Measurements from ENCODE around the gene RAB17.
"Not testable (repeated sequence)": the region's sequence is repeated elsewhere in the genome, so short reads cannot be mapped to it uniquely, and the experiment has no call there.

The RAB17 gene

DNA sequence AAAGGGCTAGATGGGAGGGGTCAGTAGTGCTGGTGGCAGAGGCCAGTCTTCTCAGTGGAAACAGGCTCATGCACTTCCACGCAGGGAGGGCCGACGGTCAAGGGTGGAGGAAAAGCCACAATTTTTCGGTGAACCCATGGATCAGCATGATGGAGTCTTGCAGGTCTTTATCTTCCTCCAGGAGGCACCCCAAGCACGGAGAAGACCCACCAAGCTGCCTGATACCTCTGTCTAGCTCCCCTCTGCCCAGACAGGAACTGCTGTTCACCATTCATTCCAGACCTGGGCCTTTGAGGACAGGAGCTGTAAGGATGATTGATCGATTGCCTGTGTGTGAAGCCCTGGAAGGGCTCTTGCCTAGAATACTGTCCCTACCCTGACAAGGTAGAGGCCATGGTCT is 34.0 kb upstream of the RAB17 start:
- no peak for DNase-seq (ENCODE audit: low read depth)

DNA sequence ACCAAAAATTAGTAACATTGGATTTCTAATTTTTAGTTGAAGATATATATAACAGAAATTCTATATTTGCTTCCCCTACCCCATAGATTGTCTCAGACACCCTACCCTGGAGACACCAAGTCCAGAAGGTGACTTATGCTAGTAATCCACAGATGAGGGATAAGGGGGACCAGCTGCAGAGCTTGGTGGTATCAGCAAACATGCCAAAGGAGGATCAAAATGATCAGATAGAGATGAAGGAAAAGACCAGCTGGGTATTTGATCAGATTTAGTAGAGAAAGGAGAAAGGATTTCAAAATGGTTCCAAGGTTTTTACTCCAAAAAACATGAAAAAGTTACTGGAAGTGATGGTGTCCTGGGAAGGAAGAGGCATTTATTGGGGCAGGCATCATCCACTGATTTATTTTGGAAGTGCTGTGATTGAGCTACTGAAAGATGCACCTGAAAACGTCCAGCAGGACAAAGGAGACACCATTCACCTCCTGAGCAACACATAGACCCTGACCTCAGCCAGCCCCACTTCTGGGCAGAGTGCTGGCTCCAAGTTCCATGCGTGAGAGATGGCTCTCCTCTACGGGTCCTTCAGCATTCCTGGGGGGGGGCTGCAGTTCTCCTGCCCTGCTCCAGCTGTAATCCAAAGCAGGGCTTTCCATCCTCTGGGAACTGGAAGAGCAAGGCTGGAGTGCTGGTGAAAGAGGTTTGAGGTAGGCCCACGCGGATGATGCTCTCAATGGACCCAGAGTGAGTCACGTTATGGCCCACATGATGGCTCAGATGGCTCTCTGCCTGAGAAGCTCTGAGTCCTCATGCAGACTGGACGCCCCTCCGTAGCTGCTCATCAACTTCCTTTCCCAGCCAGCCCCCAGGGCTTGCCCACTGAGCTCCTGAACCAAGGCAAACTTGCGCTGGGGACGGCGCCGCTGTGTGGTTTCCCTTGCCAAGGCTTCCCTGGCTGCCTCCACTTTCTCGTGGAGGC is 33.2 kb upstream of the RAB17 start:
- DNase-seq (ENCODE audit: low read depth), result no peak

DNA sequence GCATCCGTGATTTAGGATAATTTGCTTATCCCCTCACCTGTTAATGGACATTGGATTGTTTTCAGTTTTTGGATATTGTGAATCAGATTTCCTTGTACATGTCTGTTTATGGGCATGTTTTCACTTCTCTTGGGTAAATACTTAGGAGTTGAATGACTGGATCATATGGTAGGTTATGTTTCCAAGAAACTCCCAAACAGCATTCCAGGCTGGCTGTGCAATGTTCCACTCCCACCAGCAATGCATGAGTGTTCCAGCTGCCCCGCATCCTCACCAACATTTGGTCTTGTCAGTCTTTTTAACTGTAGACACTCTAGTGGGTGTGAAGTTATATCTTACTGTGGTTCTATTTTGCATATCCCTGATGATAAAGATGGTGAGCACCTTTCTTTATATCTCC is 27.9 kb upstream of the RAB17 start:
- no peak for DNase-seq (ENCODE audit: low read depth)

DNA sequence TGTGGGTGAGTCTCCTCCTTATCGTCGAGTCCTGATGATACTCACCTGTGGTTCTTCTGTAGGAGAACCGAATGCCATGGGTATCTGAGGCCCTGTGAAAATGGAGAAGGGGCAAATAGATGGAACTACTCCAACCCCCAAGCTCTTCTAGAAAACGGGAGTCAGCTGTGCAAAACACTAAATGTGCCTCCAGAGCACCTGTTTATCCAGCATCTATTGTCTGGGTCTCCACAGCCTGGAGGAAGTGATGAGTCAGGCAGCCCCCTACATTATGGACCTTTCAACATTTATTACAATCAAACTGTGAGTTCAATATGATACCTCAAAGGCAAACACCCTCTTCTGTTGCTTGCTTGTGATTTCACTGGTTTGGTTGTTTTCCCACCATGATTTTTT is 27.1 kb upstream of the RAB17 start:
- no peak for DNase-seq (ENCODE audit: low read depth)

DNA sequence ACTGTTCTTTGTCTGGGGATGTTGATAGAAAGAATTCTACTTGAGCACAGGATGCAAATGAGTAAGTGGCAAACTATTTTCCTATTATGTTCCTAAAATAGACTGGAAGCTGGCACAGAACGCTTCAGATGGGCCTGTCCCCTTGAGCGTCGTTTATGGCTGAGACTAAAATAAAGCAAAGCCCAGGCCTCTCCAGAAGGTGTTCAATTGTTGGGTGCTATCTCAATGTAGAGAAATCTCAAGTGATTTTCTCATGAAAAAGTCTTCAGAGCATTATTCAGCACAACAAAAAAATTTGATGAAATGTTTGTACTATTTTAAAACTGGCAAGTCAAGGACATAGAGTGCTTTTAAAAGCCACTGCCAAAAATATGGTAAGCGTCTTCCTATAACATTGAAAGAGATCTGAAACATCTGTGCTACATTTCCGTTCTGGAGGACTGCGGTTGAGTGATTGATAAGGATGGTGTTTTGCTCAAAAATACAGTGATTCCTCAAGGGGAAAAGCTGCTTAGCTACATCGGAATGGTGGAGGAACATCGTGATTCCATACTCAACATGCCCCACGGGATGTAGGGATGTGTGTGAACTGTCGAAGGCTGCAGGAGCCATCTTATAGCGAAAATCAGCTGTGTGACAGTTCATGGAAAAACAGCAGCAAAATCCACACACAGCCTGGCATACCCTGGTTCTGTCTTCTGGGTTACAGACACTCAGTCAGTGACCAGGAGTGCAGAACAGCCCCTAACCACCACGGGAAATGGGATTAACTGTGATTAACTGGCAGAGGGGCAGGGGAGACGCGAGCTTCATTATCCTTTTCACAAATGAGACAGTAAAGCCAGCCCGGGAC is 26.4 kb upstream of the RAB17 start:
- no peak for DNase-seq (ENCODE audit: low read depth)

DNA sequence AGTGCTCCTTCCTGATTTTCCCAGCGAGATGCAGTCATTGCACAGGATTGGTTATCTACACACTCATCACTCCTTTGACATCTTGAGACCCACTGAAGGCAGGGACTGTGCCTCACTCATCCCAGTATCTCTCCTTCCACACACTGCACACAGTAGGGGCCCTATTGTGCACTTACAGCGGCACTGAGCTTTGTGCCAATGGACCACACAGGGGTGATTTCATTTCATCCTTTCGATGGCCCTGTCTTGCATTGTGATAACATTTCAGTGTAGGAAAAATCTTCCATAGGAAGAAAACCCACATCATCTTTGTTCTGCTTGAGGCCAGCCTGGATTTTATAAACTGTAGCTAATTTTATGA is 25.8 kb upstream of the RAB17 start:
- DNase-seq (ENCODE audit: low read depth), result no peak

DNA sequence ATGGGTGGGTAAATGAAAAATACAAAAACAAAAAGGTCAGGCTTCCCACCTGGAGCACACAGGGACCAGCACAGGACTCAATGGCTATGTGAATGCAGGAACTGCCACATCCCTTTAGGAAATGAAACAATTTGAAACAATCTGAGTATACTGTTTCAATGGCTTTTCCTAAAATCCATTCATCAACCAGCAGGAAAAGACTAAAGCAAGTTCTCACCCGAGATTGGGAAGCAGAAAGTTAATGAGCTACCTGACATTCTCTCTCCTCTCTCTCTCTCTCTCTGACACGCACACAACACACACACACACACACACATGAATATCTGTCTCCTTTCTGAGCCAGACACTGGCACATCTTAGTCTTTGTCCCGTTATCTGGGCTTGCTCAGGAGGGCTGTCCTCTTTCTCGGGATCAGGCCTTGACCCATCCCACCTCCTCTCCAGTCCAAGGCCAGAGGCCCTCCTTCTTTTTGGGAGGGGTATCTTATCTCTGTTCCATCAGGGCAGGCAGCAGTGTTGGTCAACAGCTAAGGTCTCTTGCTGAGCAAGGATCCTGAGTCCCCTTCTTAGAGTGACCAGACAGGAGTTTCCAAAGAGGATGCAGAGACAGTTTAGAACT is 25.2 kb upstream of the RAB17 start:
- no peak for DNase-seq (ENCODE audit: low read depth)

DNA sequence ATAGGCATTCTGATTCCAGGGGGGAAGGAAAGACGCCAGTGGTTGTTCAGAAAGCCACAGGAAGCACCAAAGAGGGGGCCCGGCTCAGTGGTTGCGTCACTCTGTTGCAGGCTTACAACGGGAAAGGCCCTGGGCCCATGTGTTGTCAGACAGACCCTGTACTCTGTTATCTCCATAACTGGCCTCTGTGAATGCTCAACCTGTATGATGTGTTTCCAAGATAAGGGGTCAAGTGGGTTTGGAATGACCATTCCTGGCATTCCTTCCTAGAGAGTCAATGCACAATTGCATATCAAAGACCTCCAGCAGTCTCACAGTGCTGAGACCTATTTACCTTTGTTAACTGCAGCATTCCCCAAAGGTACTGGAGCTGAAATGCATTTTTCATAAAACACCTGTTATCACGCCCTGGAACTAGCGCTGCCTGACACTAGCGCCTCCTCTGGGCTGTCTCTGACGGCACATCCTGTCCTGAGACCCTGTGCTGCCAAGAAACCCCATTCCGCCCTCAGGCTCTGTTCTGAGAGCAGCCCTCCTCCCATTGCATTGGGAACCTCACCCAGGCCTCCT is 23.7 kb upstream of the RAB17 start:
- DNase-seq (ENCODE audit: low read depth), result no peak

DNA sequence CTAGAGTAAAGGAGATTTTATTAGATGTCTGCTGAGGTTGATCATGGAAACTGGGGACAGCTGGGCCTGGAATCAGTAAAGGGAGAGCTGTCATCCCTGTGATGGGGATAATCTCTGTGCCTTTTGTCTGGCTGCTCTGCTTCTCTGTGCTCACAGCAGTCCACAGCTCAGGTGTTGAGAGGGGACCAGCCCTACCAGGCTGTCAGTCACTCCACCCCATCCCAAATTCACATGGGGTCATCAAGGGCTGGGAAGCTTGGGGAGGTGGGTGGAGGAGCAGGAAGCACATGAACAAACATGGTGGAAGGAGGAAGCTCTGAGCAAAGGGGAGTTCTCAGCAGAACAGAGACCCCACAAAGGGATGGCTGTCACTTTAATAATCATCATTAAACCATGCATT is 23.1 kb upstream of the RAB17 start:
- no peak for DNase-seq (ENCODE audit: low read depth)

DNA sequence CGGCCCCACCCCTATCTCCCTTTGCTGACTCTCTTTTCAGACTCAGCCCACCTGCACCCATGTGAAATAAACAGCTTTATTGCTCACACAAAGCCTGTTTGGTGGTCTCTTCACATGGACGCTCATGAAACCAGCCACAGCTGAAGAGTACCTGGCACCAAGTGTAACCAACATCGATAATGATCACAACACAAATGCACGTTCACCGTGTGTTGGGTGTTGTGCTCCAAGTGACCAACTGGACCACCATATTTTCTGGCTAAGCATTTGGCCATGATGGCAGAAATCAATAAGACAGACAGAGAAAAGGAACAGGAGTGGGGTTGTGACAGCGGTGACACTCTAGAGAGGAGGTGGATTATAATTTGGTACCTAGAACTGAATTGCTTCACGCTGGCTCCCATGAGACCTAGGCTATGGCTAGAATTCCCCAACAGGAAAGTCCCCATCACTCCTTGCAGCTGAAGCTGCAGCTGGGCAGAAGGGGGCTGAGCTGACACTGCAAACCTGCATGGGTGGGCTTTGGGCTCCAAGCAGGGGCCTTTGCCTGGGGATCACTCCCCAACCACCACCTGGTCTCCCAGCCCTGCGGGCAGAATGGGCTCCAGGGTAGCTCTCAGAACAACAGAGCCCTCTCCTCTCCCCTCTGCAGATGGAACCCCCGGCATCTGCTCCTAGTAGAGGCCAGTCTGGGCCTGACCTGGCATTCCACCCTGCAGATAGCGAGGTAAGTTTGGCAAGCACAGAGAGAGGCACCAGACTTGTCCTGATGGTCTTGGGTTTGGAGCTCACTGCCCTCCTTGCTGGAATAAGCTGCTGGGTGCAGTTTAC is 22.2 kb upstream of the RAB17 start:
- no peak for DNase-seq (ENCODE audit: low read depth)

DNA sequence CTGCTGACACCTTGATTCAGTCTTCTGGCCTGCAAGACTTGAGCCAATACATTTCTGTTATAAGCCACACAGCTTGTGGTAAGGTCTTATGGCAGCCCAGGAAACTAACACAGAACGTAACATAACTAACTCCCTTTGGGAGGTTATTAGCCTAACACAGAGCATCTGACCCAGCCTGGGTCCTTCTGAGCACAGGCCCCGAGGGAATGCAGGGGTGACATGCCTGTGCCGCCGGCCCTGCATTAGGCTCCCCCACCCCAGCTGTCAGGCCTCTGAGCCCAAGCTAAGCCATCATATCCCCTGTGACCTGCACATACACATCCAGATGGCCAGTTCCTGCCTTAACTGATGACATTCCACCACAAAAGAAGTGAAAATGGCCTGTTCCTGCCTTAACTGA is 16.0 kb upstream of the RAB17 start:
- DNase-seq (ENCODE audit: low read depth), result not testable (repeated sequence)

DNA sequence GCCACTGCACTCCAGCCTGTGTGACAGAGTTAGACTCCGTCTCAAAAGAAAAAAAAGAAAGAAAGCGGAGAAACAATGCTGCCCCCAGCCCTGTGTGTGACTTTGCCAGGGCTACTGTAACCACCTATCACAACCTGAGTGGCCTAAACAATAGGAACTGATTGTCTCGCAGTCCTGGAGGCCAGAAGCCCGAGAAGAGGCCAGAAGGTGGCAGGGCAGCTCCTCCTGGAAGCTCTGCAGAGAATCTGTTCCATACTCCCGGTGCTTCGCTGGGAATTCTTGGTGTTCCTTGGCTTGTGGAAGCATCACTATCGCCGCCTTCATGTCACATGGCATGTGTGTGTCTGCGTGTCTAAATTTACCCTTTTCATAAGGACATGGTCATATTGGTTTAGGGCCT is 14.4 kb upstream of the RAB17 start:
- no peak for DNase-seq (ENCODE audit: low read depth)

DNA sequence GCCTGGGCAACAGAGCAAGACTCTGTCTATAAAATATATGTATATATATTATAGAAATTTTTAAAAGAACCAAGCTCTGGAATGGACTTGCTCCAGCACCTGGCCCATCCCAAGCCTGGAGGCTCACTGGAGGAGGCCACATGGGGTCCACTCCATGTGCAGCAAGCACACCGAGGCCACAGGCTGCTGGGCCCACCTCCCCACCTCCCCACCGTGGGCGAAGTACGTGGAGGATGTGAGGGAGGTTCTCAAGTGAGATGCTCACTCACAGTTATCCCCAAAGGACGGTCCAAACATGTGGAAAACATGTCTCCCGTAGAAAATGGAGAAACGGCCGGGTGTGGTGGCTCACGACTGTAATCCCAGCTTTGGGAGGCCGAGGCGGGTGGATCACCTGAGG is 13.9 kb upstream of the RAB17 start:
- no peak for DNase-seq (ENCODE audit: low read depth)

DNA sequence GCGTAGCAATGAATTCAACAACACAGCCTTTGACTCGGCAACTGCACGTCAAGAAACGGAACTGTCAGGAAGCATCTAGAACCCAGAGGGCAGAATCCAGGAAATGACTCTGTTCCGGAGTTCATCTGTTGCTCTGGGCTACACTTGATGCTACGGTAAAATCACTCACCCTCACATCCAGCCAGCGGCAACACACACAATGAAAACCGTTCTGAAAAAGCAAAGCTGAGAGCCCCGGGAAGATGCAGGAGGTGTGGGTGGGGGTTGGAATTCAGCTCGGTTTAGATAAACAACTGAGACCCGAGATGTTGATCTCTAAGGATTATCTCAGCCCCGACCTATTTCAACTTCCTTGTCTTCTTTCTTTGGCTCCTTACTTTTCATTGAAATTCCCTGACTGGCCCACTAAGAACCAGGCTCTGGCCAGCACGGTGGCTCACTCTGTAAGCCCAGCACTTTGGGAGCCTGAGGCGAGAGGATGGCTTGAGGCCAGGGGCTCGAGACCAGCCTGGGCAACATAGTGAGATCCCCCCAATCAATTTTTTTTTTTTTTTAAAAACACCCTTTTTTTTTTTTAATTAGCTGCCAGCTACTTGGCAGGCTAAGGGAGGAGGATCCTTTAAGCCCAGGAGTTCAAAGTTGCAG is 13.3 kb upstream of the RAB17 start:
- DNase-seq (ENCODE audit: low read depth), result peak; percentile 15

DNA sequence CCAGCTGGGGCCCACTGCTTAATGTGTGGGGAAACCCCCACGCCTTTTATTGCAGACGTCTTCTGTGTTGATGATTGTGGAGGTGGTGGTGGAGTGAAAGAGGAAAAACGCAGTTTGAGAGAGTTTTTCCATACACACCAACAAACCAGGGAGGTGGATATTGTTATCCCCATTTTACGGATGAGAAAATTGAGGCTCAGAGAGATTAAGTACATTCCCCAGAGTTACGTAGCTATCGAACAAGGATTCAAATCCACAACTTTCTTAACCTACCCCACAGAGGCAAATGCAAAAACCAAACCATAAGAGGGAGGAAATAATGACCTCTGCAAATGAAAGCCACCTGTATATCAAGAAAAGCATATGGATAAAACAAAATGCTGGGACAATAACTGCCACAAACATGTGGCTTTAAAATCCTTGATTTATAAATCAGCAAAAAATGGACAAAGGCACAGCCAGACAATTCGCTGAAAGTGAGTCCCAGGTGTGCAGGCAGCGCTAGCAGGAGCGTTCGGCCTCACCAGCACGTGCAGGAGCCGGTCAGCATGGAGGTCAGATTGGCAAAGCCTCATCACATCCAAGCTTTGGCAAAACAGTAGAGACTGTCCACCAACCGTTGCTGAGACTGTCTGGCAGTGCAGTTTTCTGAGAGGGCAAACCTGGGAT is 12.6 kb upstream of the RAB17 start:
- DNase-seq (ENCODE audit: low read depth), result no peak

DNA sequence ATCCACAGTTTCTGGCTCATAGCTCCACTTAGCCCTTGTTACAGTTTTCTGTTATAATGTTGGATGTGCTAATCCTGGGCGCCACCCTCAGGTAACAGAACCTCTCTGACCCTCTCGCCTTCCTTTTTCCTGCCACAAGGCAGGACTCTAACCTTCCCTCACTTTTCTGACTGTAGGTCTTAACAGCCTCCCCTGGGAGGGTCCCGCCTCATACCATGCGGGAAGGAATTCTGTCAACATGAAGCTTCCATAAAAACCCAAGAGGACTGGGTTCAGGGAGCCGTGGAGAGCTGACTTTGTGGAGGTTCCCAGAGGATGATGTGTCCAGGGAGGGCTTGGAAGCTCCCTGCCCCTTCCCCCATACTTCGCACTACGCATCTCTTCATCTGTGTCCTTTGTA is 11.9 kb upstream of the RAB17 start:
- no peak for DNase-seq (ENCODE audit: low read depth)

DNA sequence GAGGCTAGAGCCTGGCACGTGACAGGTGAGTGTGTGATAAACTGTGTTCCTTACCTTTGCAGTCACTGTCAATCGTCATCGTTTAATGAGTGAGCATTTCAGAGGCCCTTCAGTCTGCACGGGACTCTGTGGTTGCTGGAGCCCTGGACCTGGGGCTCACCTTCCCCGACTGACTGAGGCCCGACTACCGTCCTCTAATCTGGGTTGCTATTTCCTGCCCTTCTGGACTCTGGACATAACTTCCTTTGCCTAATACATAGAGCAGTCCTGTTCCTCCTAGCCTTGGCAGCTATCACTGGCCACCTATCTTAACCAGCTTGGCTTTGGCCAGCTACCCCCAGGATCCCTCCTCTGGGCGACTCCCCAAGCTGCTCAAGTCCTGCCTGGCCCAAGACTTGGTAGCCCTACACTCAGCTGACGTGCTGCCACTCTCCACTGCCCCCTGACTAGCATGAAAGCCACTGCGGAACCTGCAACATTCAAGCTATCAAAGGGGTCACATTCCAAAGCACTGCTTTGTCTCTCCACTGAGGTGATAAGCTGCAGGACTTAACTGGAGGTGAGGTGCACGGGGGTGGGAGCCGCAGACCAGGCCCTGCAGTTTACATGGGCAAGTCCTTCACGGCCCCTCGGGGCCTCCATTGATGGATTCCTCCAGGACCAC is 11.1 kb upstream of the RAB17 start:
- no peak for DNase-seq (ENCODE audit: low read depth)

DNA sequence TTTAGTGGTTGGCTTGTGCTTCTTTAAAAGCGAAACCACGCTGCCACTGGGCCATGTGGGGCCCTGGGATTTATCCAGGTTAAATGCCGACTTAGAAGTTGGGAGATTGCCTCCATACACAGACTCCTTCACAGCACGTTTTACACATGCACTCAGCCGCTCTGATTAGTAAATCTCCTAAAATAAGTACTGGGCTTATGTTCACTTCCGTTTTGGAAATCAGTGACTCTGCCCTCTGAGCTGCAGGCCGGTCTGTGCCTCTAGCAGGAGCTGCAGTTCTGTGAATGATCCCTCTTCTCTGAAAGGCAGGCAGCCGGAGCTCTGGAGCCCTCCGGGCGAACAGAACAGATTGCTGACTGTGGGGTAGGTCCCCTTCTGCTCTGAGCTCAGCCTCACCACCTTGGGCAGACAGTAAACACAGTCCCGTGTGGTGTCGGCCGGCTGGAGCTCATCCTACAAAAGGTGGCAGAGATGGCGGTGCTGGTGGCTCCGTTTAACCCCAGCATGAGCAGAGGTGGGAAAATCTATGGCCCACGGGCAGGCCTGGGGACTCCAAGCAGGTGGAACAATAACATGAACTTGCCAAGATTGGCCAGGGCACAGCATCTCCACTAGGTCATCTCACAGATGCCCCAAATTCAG is 9.8 kb upstream of the RAB17 start:
- DNase-seq (ENCODE audit: low read depth), result no peak

DNA sequence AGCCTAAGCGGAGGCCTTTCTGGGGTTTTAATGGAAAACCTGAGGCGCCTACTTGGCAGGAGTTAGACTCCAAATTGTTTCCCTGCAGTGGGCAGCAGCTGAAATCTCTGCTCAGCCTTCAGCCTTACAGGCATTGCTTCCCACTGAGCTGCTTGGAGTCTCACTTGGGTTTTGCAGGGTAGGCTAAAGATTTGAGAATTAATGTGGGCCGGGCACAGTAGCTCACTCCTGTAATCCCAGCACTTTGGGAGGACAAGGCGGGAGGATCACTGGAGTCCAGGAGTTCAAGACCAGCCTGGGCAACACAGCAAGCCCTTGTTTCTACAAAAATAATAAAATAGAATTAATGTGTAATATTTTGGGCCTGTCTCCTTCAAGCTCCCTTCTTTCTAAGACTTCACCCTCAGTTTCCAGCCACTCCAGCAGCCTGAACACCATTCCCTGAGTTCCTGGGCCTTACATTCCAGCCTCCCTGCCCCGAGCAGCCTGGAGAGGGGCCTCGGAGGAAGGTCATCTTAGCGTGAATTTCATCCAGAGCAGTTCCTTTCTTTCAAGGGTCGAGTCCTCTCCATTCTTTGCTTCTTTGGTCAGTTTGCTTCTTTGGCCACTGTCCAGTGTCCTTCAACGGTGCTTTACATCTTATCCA is 9.1 kb upstream of the RAB17 start:
- no peak for DNase-seq (ENCODE audit: low read depth)
